ENCODE data around the gene S100A16. TPM values are rescaled to one million over a fixed set of nuclear protein-coding genes. Genes with fewer than 3 reads are reported as not detected.
"Not testable (repeated sequence)": the region's sequence is repeated elsewhere in the genome, so short reads cannot be mapped to it uniquely, and the experiment has no call there.

S100A16 gene
- polyA plus RNA-seq, 1 donor (not counting 4 experiments of a cell fraction or from before 2014, with no cell fraction given), result 1,620 TPM

DNA sequence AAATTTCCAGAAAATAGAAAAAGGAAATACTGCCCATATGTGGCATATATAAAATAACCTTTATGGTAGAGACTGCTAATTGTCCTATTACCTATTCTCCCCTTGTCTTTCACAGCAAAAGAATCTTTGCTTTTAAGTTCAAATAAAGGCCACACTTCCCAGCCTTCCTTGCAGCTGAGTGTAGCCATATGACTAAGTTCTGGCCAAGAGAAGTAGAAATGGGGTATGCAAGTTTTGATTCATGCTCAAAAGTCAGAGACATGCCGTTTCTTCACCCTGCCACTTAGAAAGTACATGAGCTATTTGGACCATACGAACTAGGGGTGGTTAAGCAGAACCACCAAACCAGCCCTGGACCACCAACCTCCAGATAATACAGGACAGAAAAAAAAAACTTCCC lies 29.0 kb downstream of the S100A16 start:
- Histone ChIP-seq H3K27me3 (ENCODE audit: control insufficient read depth, extremely low read depth, insufficient read depth, low read length) (no peaks in the 10 kb centered on the region), H3K9me3 (ENCODE audit: control insufficient read depth, low read depth, low read length) (no peaks in the 10 kb centered on the region), H3K27ac (ENCODE audit: control insufficient read depth, insufficient read depth, low read length) (no peak overlapping the region), H3K9me1 (ENCODE audit: control insufficient read depth, extremely low read depth, insufficient read depth, low read length) (no peaks in the 10 kb centered on the region), H2AFZ (ENCODE audit: control insufficient read depth, low read length) (no peak overlapping the region), H4K20me1 (ENCODE audit: control insufficient read depth, extremely low read depth, insufficient read depth, low read length) (no peaks in the 10 kb centered on the region), H3K4me2 (ENCODE audit: control insufficient read depth, extremely low read depth, insufficient read depth, low read depth, low read length) (no peak overlapping the region), H3K9ac (ENCODE audit: control insufficient read depth, extremely low read depth, insufficient read depth, low read length) (no peak overlapping the region), H3K4me1 (ENCODE audit: control insufficient read depth, extremely low read depth, insufficient read depth, low read length) (peaks cover 7% of the 10 kb centered on the region), H3K4me3 (ENCODE audit: control insufficient read depth in 2 of 3, extremely low read depth in 1 of 3, insufficient read depth in 2 of 3, low read depth in 1 of 3, low read length in 3 of 3) (no peak overlapping the region), H3K79me2 (ENCODE audit: control insufficient read depth, insufficient read depth, low read length) (no peaks in the 10 kb centered on the region), H3K36me3 (ENCODE audit: control insufficient read depth in 2 of 2, extremely low read depth in 1 of 2, insufficient read depth in 2 of 2, low read length in 2 of 2) (no peaks in the 10 kb centered on the region)
- dilution Hi-C loops (cut with MboI; ENCODE audit: extremely low pct_ligation_motif_present, low sequenced_read_pairs), result no loop called here
- no peak for TF ChIP-seq EZH2 (IDR thresholded peaks at IDR 0.05; ENCODE audit: low read length)
- TF ChIP-seq, protein P1, sequence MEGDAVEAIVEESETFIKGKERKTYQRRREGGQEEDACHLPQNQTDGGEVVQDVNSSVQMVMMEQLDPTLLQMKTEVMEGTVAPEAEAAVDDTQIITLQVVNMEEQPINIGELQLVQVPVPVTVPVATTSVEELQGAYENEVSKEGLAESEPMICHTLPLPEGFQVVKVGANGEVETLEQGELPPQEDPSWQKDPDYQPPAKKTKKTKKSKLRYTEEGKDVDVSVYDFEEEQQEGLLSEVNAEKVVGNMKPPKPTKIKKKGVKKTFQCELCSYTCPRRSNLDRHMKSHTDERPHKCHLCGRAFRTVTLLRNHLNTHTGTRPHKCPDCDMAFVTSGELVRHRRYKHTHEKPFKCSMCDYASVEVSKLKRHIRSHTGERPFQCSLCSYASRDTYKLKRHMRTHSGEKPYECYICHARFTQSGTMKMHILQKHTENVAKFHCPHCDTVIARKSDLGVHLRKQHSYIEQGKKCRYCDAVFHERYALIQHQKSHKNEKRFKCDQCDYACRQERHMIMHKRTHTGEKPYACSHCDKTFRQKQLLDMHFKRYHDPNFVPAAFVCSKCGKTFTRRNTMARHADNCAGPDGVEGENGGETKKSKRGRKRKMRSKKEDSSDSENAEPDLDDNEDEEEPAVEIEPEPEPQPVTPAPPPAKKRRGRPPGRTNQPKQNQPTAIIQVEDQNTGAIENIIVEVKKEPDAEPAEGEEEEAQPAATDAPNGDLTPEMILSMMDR (optimal IDR thresholded peaks at IDR 0.05 in 1 of 3, IDR thresholded peaks at IDR 0.05 in 1 of 3, conservative IDR thresholded peaks at IDR 0.05 in 1 of 3; ENCODE audit: extremely low read depth in 1 of 3, insufficient read depth in 2 of 3, low read length in 3 of 3), result no peak
- FAIRE-seq (no peak), DNase-seq (ENCODE audit: low read depth, low spot score) (no peak)

DNA sequence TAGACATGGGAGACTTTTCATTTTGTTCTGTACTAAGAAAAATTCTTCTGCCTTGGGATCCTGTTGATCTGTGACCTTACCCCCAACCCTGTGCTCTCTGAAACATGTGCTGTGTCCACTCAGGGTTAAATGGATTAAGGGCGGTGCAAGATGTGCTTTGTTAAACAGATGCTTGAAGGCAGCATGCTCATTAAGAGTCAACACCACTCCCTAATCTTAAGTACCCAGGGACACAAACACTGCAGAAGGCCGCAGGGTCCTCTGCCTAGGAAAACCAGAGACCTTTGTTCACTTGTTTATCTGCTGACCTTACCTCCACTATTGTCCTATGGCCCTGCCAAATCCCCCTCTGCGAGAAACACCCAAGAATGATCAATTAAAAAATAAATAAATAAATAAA lies 29.4 kb downstream of the S100A16 start:
- H3K36me3 ChIP-seq (ENCODE audit: control insufficient read depth in 2 of 2, extremely low read depth in 1 of 2, insufficient read depth in 2 of 2, low read length in 2 of 2); H4K20me1 ChIP-seq (ENCODE audit: control insufficient read depth, extremely low read depth, insufficient read depth, low read length); dilution Hi-C loops (cut with MboI; ENCODE audit: extremely low pct_ligation_motif_present, low sequenced_read_pairs); H3K9me1 ChIP-seq (ENCODE audit: control insufficient read depth, extremely low read depth, insufficient read depth, low read length); H3K27me3 ChIP-seq (ENCODE audit: control insufficient read depth, extremely low read depth, insufficient read depth, low read length); FAIRE-seq; DNase-seq (ENCODE audit: low read depth, low spot score); H3K4me3 ChIP-seq (ENCODE audit: control insufficient read depth in 2 of 3, extremely low read depth in 1 of 3, insufficient read depth in 2 of 3, low read depth in 1 of 3, low read length in 3 of 3); H2AFZ ChIP-seq (ENCODE audit: control insufficient read depth, low read length); H3K9ac ChIP-seq (ENCODE audit: control insufficient read depth, extremely low read depth, insufficient read depth, low read length); H3K27ac ChIP-seq (ENCODE audit: control insufficient read depth, insufficient read depth, low read length); H3K79me2 ChIP-seq (ENCODE audit: control insufficient read depth, insufficient read depth, low read length); H3K4me2 ChIP-seq (ENCODE audit: control insufficient read depth, extremely low read depth, insufficient read depth, low read depth, low read length); H3K9me3 ChIP-seq (ENCODE audit: control insufficient read depth, low read depth, low read length): not testable (repeated sequence)
- peaks cover 12% of the 10 kb centered on the region for H3K4me1 ChIP-seq (ENCODE audit: control insufficient read depth, extremely low read depth, insufficient read depth, low read length)

DNA sequence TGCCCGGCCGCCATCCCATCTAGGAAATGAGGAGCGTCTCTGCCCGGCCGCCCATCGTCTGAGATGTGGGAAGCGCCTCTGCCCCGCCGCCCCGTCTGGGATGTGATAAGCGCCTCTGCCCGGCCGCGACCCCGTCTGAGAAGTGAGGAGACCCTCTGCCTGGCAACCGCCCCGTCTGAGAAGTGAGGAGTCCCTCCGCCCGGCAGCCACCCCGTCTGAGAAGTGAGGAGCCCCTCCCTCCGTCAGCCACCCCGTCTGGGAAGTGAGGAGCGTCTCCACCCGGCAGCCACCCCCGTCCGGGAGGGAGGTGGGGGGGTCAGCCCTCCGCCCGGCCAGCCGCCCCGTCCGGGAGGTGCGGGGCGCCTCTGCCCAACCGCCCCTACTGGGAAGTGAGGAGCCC lies 30.1 kb downstream of the S100A16 start:
- H3K27me3 ChIP-seq (ENCODE audit: control insufficient read depth, extremely low read depth, insufficient read depth, low read length); H3K9me1 ChIP-seq (ENCODE audit: control insufficient read depth, extremely low read depth, insufficient read depth, low read length); FAIRE-seq; H3K79me2 ChIP-seq (ENCODE audit: control insufficient read depth, insufficient read depth, low read length); DNase-seq (ENCODE audit: low read depth, low spot score); H4K20me1 ChIP-seq (ENCODE audit: control insufficient read depth, extremely low read depth, insufficient read depth, low read length); H3K36me3 ChIP-seq (ENCODE audit: control insufficient read depth in 2 of 2, extremely low read depth in 1 of 2, insufficient read depth in 2 of 2, low read length in 2 of 2); H3K4me2 ChIP-seq (ENCODE audit: control insufficient read depth, extremely low read depth, insufficient read depth, low read depth, low read length); dilution Hi-C loops (cut with MboI; ENCODE audit: extremely low pct_ligation_motif_present, low sequenced_read_pairs); H3K27ac ChIP-seq (ENCODE audit: control insufficient read depth, insufficient read depth, low read length); H3K4me3 ChIP-seq (ENCODE audit: control insufficient read depth in 2 of 3, extremely low read depth in 1 of 3, insufficient read depth in 2 of 3, low read depth in 1 of 3, low read length in 3 of 3); H3K9me3 ChIP-seq (ENCODE audit: control insufficient read depth, low read depth, low read length); H2AFZ ChIP-seq (ENCODE audit: control insufficient read depth, low read length); H3K9ac ChIP-seq (ENCODE audit: control insufficient read depth, extremely low read depth, insufficient read depth, low read length): not testable (repeated sequence)
- peaks cover 19% of the 10 kb centered on the region for H3K4me1 ChIP-seq (ENCODE audit: control insufficient read depth, extremely low read depth, insufficient read depth, low read length)

All from keratinocyte (primary cell).